ENCODE data around the gene SESN1. TPM values are rescaled to one million over a fixed set of nuclear protein-coding genes. Genes with fewer than 3 reads are reported as not detected.

SESN1 gene
- total RNA-seq, 1 experiment from 2014 or later: 30.2 TPM

- no peaks in the 10 kb centered on the region for H3K36me3 Mint-ChIP-seq
- no peak overlapping the region for H3K27ac Mint-ChIP-seq
- ChIA-PET CTCF (interaction anchor here (0.6 to 1.5 kb wide), 2 partner anchors 101 to 177 kb away, joined by 3 to 4 read pairs; no protein-coding TSS in a partner anchor), POLR2A (no interaction called here)
- DNase-seq (ENCODE audit: low spot score) (no peak), ATAC-seq (no peak)
- H3K9me3 Mint-ChIP-seq: no peaks in the 10 kb centered on the region
- peaks cover 4% of the 10 kb centered on the region for H3K4me1 Mint-ChIP-seq
- TF ChIP-seq NR1H2 (CRISPR knock-in tag; IDR thresholded peaks at IDR 0.05) (no peak), ZNF425 (CRISPR knock-in tag; conservative IDR thresholded peaks at IDR 0.05) (no peak)
- H3K4me3 Mint-ChIP-seq: no peak overlapping the region
- H3K27me3 Mint-ChIP-seq (ENCODE audit: low read depth): no peaks in the 10 kb centered on the region
These were observed 24.9 kb downstream of the SESN1 start for GRCh38 chr6:109069746-109070145.

- no peak overlapping the region for H3K27ac Mint-ChIP-seq
- no peaks in the 10 kb centered on the region for H3K9me3 Mint-ChIP-seq
- DNase-seq (ENCODE audit: low spot score) (no peak), ATAC-seq (no peak)
- H3K4me3 Mint-ChIP-seq: no peak overlapping the region
- POLR2A ChIA-PET: no interaction called here
- CTCF ChIA-PET: no interaction called here
- TF ChIP-seq ZBTB43 (CRISPR knock-in tag; IDR thresholded peaks at IDR 0.05): no peak
- TF ChIP-seq CTCF (IDR thresholded peaks at IDR 0.05): no peak
- H3K4me1 Mint-ChIP-seq: peaks cover 5% of the 10 kb centered on the region
- H3K36me3 Mint-ChIP-seq: no peaks in the 10 kb centered on the region
- no peaks in the 10 kb centered on the region for H3K27me3 Mint-ChIP-seq (ENCODE audit: low read depth)
These were observed 31.8 kb downstream of the SESN1 start for GRCh38 chr6:109062767-109063352.

GRCh38 chr6:109062216-109062615 lies 32.4 kb downstream of the SESN1 start:
- H3K27me3 Mint-ChIP-seq (ENCODE audit: low read depth): no peaks in the 10 kb centered on the region
- TF ChIP-seq ZNF423 (CRISPR knock-in tag; IDR thresholded peaks at IDR 0.05) (no peak), SMAD3 (CRISPR knock-in tag; IDR thresholded peaks at IDR 0.05; ENCODE audit: borderline replicate concordance) (no peak), CREB1 (CRISPR knock-in tag; IDR thresholded peaks at IDR 0.05) (no peak), GTF2I (CRISPR knock-in tag; conservative IDR thresholded peaks at IDR 0.05) (no peak), CBFB (CRISPR knock-in tag; IDR thresholded peaks at IDR 0.05; ENCODE audit: low read depth) (no peak), JUN (CRISPR knock-in tag; IDR thresholded peaks at IDR 0.05) (no peak), FOXP4 (CRISPR knock-in tag; IDR thresholded peaks at IDR 0.05) (no peak), FOXP1 (CRISPR knock-in tag; IDR thresholded peaks at IDR 0.05; ENCODE audit: borderline replicate concordance) (no peak), ZNF219 (CRISPR knock-in tag; IDR thresholded peaks at IDR 0.05; ENCODE audit: borderline replicate concordance) (no peak)
- CTCF ChIA-PET: no interaction called here
- no peaks in the 10 kb centered on the region for H3K9me3 Mint-ChIP-seq
- H3K4me3 Mint-ChIP-seq: no peak overlapping the region
- no peaks in the 10 kb centered on the region for H3K36me3 Mint-ChIP-seq
- no peak overlapping the region for H3K27ac Mint-ChIP-seq
- POLR2A ChIA-PET: no interaction called here
- DNase-seq (ENCODE audit: low spot score): no peak
- H3K4me1 Mint-ChIP-seq: peaks cover 5% of the 10 kb centered on the region
- ATAC-seq: no peak
